ENCODE data around the gene LALBA. TPM values are rescaled to one million over a fixed set of nuclear protein-coding genes. Genes with fewer than 3 reads are reported as not detected.
"Not testable (repeated sequence)": the region's sequence is repeated elsewhere in the genome, so short reads cannot be mapped to it uniquely, and the experiment has no call there.

Gene LALBA
- total RNA-seq, 1 donor from 2014 or later: not detected

DNA sequence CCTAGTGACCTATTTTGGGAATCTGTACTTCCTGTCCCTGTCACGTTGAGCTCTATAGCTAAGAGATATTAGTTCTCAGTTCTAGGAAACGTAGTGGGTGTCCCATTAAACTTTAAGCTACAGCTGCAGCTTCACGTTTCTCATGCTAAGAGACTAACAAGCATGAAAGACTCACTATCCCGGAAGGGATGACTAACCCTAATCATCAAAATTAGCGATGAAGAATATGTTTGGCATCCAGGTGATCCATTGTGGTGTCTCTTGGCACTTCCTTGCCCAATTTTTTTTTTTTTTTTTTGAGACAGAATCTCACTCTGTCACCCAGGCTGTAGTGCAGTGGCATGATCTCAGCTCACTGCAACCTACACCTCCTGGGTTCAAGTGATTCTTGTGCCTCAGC, 11.0 kb upstream of the LALBA start:
- Mint-ChIP-seq H3K9me3 (no peaks in the 10 kb centered on the region), H3K27ac (no peak overlapping the region), H3K36me3 (ENCODE audit: low read depth) (no peaks in the 10 kb centered on the region), H3K27me3 (peaks cover 30% of the 10 kb centered on the region), H3K4me3 (no peak overlapping the region), H3K4me1 (no peaks in the 10 kb centered on the region)
- intact Hi-C loops (cut with micrococcal nuclease): no loop called here
- DNase-seq: no peak
- TF ChIP-seq, protein P1, sequence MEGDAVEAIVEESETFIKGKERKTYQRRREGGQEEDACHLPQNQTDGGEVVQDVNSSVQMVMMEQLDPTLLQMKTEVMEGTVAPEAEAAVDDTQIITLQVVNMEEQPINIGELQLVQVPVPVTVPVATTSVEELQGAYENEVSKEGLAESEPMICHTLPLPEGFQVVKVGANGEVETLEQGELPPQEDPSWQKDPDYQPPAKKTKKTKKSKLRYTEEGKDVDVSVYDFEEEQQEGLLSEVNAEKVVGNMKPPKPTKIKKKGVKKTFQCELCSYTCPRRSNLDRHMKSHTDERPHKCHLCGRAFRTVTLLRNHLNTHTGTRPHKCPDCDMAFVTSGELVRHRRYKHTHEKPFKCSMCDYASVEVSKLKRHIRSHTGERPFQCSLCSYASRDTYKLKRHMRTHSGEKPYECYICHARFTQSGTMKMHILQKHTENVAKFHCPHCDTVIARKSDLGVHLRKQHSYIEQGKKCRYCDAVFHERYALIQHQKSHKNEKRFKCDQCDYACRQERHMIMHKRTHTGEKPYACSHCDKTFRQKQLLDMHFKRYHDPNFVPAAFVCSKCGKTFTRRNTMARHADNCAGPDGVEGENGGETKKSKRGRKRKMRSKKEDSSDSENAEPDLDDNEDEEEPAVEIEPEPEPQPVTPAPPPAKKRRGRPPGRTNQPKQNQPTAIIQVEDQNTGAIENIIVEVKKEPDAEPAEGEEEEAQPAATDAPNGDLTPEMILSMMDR (IDR thresholded peaks at IDR 0.05): no peak
- ChIA-PET CTCF (no interaction called here), POLR2A (no interaction called here)
- no peak for ATAC-seq (ENCODE audit: low read depth)

DNA sequence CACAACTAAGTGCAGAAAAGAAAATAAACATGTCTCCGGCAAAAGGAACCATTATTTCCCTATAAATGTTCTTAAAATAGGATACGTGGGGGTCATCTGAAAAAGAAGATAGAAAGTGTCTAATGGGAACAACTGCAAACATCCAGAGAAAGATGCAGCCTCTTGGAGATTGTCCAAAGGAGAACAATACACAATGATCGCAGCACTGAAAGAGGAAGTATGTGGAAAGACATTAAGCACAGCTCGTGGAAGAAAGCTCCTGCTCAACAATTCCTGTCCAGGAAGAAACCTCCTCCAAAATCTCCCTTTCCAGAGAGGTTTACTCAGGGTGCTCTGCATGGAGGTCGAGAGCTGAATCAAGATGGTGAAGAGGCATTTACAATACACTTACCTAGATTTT, 2.5 kb upstream of the LALBA start:
- POLR2A ChIA-PET: no interaction called here
- TF ChIP-seq, protein P1 (IDR thresholded peaks at IDR 0.05): no peak
- no peak for ATAC-seq (ENCODE audit: low read depth)
- Mint-ChIP-seq H3K27ac (no peak overlapping the region), H3K9me3 (no peaks in the 10 kb centered on the region), H3K36me3 (ENCODE audit: low read depth) (no peaks in the 10 kb centered on the region), H3K4me3 (no peak overlapping the region), H3K27me3 (peaks cover 18% of the 10 kb centered on the region), H3K4me1 (no peaks in the 10 kb centered on the region)
- CTCF ChIA-PET: no interaction called here
- DNase-seq: no peak
- intact Hi-C loops (cut with micrococcal nuclease): no loop called here

DNA sequence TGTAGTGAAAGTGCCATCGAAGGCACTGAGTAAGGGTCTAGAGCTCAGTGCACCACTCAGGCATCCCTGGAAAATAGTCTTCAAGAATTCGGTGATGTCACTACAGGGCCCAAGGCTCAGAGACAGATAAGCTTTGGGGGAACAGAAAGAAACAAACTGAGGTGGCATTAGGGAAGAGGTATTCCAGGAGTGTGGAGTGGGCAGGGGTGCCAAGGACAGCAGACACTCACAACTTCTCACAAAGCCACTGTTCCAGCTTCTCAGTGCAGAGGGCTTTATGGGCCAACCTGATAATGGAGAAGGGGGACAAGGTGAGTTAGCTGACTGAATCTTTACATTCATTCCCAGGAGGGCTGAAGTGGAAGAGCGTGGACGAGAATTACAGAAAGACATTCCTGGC, 2.1 kb downstream of the LALBA start:
- no peak overlapping the region for H3K4me3 Mint-ChIP-seq
- no peaks in the 10 kb centered on the region for H3K9me3 Mint-ChIP-seq
- H3K27ac Mint-ChIP-seq: no peak overlapping the region
- H3K36me3 Mint-ChIP-seq (ENCODE audit: low read depth): no peaks in the 10 kb centered on the region
- TF ChIP-seq, protein P1 (IDR thresholded peaks at IDR 0.05): no peak
- ATAC-seq (ENCODE audit: low read depth) (no peak), DNase-seq (no peak)
- H3K4me1 Mint-ChIP-seq: no peaks in the 10 kb centered on the region
- ChIA-PET CTCF (no interaction called here), POLR2A (no interaction called here)
- H3K27me3 Mint-ChIP-seq: peaks cover 19% of the 10 kb centered on the region
- intact Hi-C loops (cut with micrococcal nuclease): no loop called here

DNA sequence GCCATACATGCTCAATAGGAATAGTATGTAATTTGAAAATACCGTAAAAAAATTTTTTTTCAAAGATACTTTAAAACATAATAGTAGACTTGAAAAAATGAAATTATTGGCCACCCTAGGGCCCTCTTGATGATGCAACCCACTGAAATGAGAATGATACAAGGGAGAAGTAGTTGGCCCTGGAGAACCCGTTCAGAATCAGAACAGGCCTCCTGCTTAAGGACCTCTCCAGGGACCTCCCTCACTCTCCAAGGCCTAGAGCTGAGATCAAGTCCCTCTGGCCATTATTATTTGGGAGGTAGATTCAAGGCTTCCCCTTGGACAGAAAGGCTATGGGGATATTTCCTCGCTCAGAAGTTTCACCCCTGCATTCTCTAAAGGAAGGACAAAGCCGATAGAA, 11.9 kb downstream of the LALBA start:
- Mint-ChIP-seq H3K4me1 (no peaks in the 10 kb centered on the region), H3K4me3 (no peak overlapping the region), H3K27ac (no peak overlapping the region), H3K27me3 (peaks cover 26% of the 10 kb centered on the region), H3K9me3 (no peaks in the 10 kb centered on the region), H3K36me3 (ENCODE audit: low read depth) (no peaks in the 10 kb centered on the region)
- TF ChIP-seq, protein P1 (IDR thresholded peaks at IDR 0.05): no peak
- no peak for ATAC-seq (ENCODE audit: low read depth)
- intact Hi-C loops (cut with micrococcal nuclease): no loop called here
- ChIA-PET CTCF (no interaction called here), POLR2A (no interaction called here)
- DNase-seq: no peak

DNA sequence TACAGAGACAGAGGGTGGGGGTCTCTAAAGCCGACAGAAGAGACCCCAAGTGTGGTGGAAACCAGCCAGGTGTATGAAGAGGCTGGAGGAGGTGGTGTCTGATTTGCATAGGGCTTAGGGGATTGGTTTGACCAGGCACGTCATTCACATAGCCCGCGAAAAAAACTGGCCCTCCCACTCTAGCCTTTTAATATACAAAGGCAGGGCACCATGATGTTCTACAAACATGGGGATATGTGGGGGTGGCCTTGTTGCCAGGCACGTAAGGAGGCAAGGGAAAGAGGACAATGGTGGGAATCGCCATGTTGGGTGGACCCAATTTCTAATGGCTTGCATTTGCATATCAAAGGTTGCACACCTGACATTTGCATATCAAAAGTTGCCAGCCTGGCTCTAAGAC, 13.2 kb downstream of the LALBA start:
- CTCF ChIA-PET: no interaction called here
- peaks cover 22% of the 10 kb centered on the region for H3K27me3 Mint-ChIP-seq

DNA sequence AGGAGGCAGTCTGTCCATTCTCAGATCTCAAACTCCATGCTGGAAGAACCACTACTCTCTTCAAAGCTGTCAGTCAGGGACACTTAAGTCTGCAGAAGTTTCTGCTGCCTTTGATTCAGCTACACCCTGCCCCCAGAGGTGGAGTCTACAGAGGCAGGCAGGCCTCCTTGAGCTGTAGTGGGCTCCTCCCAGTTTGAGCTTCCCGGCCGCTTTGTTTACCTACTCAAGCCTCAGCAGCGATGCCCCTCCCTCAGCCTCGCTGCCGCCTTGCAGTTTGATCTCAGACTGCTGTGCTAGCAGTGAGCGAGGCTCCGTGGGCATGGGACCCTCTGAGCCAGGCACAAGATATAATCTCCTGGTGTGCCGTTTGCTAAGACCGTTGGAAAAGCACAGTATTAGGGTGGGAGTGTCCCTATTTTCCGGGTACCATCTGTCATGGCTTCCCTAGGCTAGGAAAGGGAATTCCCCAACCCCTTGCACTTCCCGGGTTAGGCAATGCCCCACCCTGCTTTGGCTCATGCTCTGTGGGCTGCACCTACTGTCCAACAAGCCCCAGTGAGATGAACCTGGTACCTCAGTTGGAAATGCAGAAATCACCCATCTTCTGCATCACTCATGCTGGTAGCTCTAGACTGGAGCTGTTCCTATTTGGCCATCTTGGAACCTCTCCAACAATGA, 16.0 kb downstream of the LALBA start:
- H3K27me3 Mint-ChIP-seq: peaks cover 24% of the 10 kb centered on the region
- H3K27ac Mint-ChIP-seq; H3K36me3 Mint-ChIP-seq (ENCODE audit: low read depth); H3K9me3 Mint-ChIP-seq; intact Hi-C loops (cut with micrococcal nuclease); H3K4me3 Mint-ChIP-seq; CTCF ChIA-PET; ATAC-seq (ENCODE audit: low read depth); DNase-seq; H3K4me1 Mint-ChIP-seq; POLR2A ChIA-PET: not testable (repeated sequence)

More for the DNA sequence above, 13.2 kb downstream of the LALBA start:
- DNase-seq (no peak), ATAC-seq (ENCODE audit: low read depth) (no peak)
- POLR2A ChIA-PET: no interaction called here
- Mint-ChIP-seq H3K4me1 (no peaks in the 10 kb centered on the region), H3K9me3 (no peaks in the 10 kb centered on the region), H3K36me3 (ENCODE audit: low read depth) (no peaks in the 10 kb centered on the region), H3K27ac (no peak overlapping the region), H3K4me3 (no peak overlapping the region)
- TF ChIP-seq, protein P1 (IDR thresholded peaks at IDR 0.05): no peak
- intact Hi-C loops (cut with micrococcal nuclease): no loop called here

DNA sequence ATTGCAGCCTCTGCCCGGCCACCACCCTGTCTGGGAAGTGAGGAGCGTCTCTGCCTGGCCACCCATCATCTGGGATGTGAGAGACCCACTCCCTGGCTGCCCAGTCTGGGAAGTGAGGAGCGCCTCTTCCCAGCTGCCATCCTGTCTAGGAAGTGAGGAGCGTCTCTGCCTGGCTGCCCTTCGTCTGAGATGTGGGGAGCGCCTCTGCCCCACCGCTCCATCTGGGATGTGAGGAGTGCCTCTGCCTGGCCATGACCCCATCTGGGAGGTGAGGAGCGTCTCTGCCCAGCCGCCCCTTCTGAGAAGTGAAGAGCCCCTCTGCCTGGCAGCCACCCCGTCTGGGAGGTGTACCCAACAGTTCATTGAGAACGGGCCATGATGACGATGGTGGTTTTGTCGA, 18.2 kb downstream of the LALBA start:
- CTCF ChIA-PET; ATAC-seq (ENCODE audit: low read depth); intact Hi-C loops (cut with micrococcal nuclease); H3K36me3 Mint-ChIP-seq (ENCODE audit: low read depth); H3K9me3 Mint-ChIP-seq; H3K4me3 Mint-ChIP-seq; DNase-seq; POLR2A ChIA-PET; H3K4me1 Mint-ChIP-seq; H3K27ac Mint-ChIP-seq: not testable (repeated sequence)
- peaks cover 24% of the 10 kb centered on the region for H3K27me3 Mint-ChIP-seq

DNA sequence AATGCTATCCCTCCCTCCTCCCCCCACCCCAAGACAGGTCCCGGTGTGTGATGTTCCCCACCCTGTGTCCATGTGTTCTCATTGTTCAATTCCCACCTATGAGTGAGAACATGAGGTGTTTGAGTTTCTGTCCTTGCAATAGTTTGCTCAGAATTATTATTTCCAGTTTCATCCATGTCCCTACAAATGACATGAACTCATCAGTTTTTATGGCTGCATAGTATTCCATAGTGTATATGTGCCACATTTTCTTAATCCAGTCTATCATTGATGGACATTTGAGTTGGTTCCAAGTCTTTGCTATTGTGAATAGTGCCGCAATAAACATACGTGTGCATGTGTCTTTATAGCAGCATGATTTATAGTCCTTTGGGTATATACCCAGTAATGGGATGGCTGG, 22.8 kb downstream of the LALBA start:
- CTCF ChIA-PET; H3K36me3 Mint-ChIP-seq (ENCODE audit: low read depth); DNase-seq; ATAC-seq (ENCODE audit: low read depth); H3K27me3 Mint-ChIP-seq; H3K4me1 Mint-ChIP-seq; POLR2A ChIA-PET; H3K9me3 Mint-ChIP-seq; H3K4me3 Mint-ChIP-seq; H3K27ac Mint-ChIP-seq; intact Hi-C loops (cut with micrococcal nuclease): not testable (repeated sequence)

Measured in activated B cell treated with CpG ODN at 0.5 μM for 24 hours (primary cell).